Stimulated activated CD4-positive, alpha-beta T cell treated with anti-CD3 and anti-CD28 coated beads, Interleukin-4, amount 100 ng/mL, for 1 hour (primary cell): ENCODE data around the gene CD55.
"Not testable (repeated sequence)": the region's sequence is repeated elsewhere in the genome, so short reads cannot be mapped to it uniquely, and the experiment has no call there.

ENCODE experiments used
- DNase-seq: peaks from one replicate; pipeline ENCODE4 v3.0.0-alpha.2; 2020

Gene CD55

GRCh38 chr1:207306023-207306422 is 15.5 kb upstream of the CD55 start:
- no peak for DNase-seq

GRCh38 chr1:207306603-207307002 is 14.9 kb upstream of the CD55 start:
- no peak for DNase-seq

GRCh38 chr1:207308451-207309190 is 12.9 kb upstream of the CD55 start:
- DNase-seq: no peak

GRCh38 chr1:207309745-207310273 is 11.7 kb upstream of the CD55 start:
- DNase-seq: no peak

GRCh38 chr1:207311888-207312603 is 9.4 kb upstream of the CD55 start:
- DNase-seq: no peak

- DNase-seq: no peak
These were observed 8.9 kb upstream of the CD55 start for GRCh38 chr1:207312604-207312920.

- no peak for DNase-seq
These were observed 8.3 kb upstream of the CD55 start for GRCh38 chr1:207313131-207313530.

GRCh38 chr1:207314816-207315215 is 6.7 kb upstream of the CD55 start:
- DNase-seq: no peak

GRCh38 chr1:207315435-207315834 is 6.0 kb upstream of the CD55 start:
- no peak for DNase-seq

GRCh38 chr1:207316141-207316540 is 5.3 kb upstream of the CD55 start:
- DNase-seq: no peak

GRCh38 chr1:207316622-207317391 is 4.7 kb upstream of the CD55 start:
- no peak for DNase-seq

- no peak for DNase-seq
These were observed 3.9 kb upstream of the CD55 start for GRCh38 chr1:207317561-207317960.

GRCh38 chr1:207318072-207318619 is 3.3 kb upstream of the CD55 start:
- no peak for DNase-seq

GRCh38 chr1:207319199-207319598 is 2.3 kb upstream of the CD55 start:
- DNase-seq: no peak

- not testable (repeated sequence) for DNase-seq
These were observed 1.4 kb upstream of the CD55 start for GRCh38 chr1:207320105-207320504.

GRCh38 chr1:207321790-207322645 is 540 bp downstream of the CD55 start:
- DNase-seq: no peak

GRCh38 chr1:207323425-207324225 is 2.1 kb downstream of the CD55 start:
- no peak for DNase-seq

- no peak for DNase-seq
These were observed 6.5 kb downstream of the CD55 start for GRCh38 chr1:207328004-207328403.

GRCh38 chr1:207328908-207329440 is 7.5 kb downstream of the CD55 start:
- DNase-seq: no peak

- DNase-seq: no peak
These were observed 8.0 kb downstream of the CD55 start for GRCh38 chr1:207329469-207329868.

GRCh38 chr1:207330011-207330710 is 8.7 kb downstream of the CD55 start:
- no peak for DNase-seq
